Loucy (cell line): ENCODE data around the gene CUX1.
"Not testable (repeated sequence)": the region's sequence is repeated elsewhere in the genome, so short reads cannot be mapped to it uniquely, and the experiment has no call there.

ENCODE experiments used
- H2AFZ ChIP-seq: fragments of 200-600 bp; sonication (generic); 2 replicates; pipeline ENCODE4 v1.6.0; 2016; ENCODE audit warnings: antibody characterized with exemption, mild to moderate bottlenecking, low read length, moderate library complexity
- H3F3A ChIP-seq: fragments of 200-600 bp; 2 replicates; pipeline ENCODE4 v1.6.0; 2016; ENCODE audit warnings: antibody characterized with exemption, low read depth, mild to moderate bottlenecking
- H3K27me3 ChIP-seq: fragments of 200-600 bp; sonication (generic); 2 replicates; pipeline ENCODE4 v1.6.1; 2014; ENCODE audit warnings: low read length, mild to moderate bottlenecking; ENCODE audit not compliant: insufficient read depth, poor library complexity, severe bottlenecking
- H3K36me3 ChIP-seq: fragments of 200-600 bp; sonication (generic); 2 replicates; pipeline ENCODE4 v1.6.1; 2016; ENCODE audit warnings: low read length; ENCODE audit not compliant: insufficient read depth
- H3K4me1 ChIP-seq: fragments of 200-600 bp; sonication (generic); 2 replicates; pipeline ENCODE4 v1.5.1; 2014; ENCODE audit warnings: low read length, mild to moderate bottlenecking; ENCODE audit not compliant: insufficient read depth, poor library complexity, severe bottlenecking
- H3K4me2 ChIP-seq: fragments of 200-600 bp; sonication (generic); 2 replicates; pipeline ENCODE4 v1.6.0; 2014; ENCODE audit warnings: antibody characterized with exemption, low read length, low read depth, mild to moderate bottlenecking; ENCODE audit not compliant: poor library complexity, severe bottlenecking
- H3K4me3 ChIP-seq: fragments of 200-600 bp; sonication (generic); 2 replicates; pipeline ENCODE4 v1.5.1; 2014; ENCODE audit warnings: low read length, mild to moderate bottlenecking, mixed read lengths; ENCODE audit not compliant: poor library complexity, severe bottlenecking
- H3K79me2 ChIP-seq: fragments of 200-600 bp; sonication (generic); 2 replicates; pipeline ENCODE4 v1.6.1; 2014; ENCODE audit warnings: low read length; ENCODE audit not compliant: insufficient read depth
- H3K9ac ChIP-seq: fragments of 200-600 bp; sonication (generic); 2 replicates; pipeline ENCODE4 v1.6.0; 2014; ENCODE audit warnings: mild to moderate bottlenecking, low read depth, low read length, moderate library complexity; ENCODE audit not compliant: poor library complexity, severe bottlenecking
- H3K9me2 ChIP-seq: fragments of 200-600 bp; sonication (generic); replicated peaks from 2 replicates; pipeline ENCODE4 v1.6.1; 2016; ENCODE audit warnings: low read depth, low read length, mixed read lengths
- H3K9me3 ChIP-seq: fragments of 200-600 bp; sonication (generic); 2 replicates; pipeline ENCODE4 v1.6.1; 2014; ENCODE audit warnings: mild to moderate bottlenecking, antibody characterized with exemption, low read length, low read depth; ENCODE audit not compliant: insufficient read depth
- H4K20me1 ChIP-seq: fragments of 200-600 bp; sonication (generic); 2 replicates; pipeline ENCODE4 v1.6.0; 2014; ENCODE audit warnings: antibody characterized with exemption, low read length, mild to moderate bottlenecking; ENCODE audit not compliant: insufficient read depth, poor library complexity, severe bottlenecking
- CTCF ChIP-seq: fragments of 200-600 bp; sonication (generic); conservative IDR thresholded peaks from 2 replicates; pipeline ENCODE4 v1.5.1; 2014; ENCODE audit warnings: mild to moderate bottlenecking, antibody characterized with exemption, low read length
- EZH2phosphoT487 ChIP-seq: fragments of 200-600 bp; IDR thresholded peaks from 2 replicates; pipeline ENCODE4 v1.6.1; 2018; ENCODE audit warnings: antibody characterized with exemption, mild to moderate bottlenecking, moderate library complexity, borderline replicate concordance

Gene CUX1

GRCh38 chr7:102225025-102225424, 407.6 kb downstream of the CUX1 start:
- no peaks in the 10 kb centered on the region for H3K9me2 ChIP-seq
- no peak overlapping the region for H3K4me2 ChIP-seq
- H3K4me3 ChIP-seq, result no peak overlapping the region
- no peaks in the 10 kb centered on the region for H3K9me3 ChIP-seq
- no peak for TF ChIP-seq CTCF
- no peak for TF ChIP-seq EZH2phosphoT487
- no peak overlapping the region for H2AFZ ChIP-seq
- no peaks in the 10 kb centered on the region for H3K27me3 ChIP-seq
- H3K79me2 ChIP-seq, result no peaks in the 10 kb centered on the region
- H3F3A ChIP-seq, result no peaks in the 10 kb centered on the region
- H3K4me1 ChIP-seq, result no peaks in the 10 kb centered on the region
- H3K36me3 ChIP-seq, result peaks cover 36% of the 10 kb centered on the region; the same call in 1 of the 2 replicates
- H4K20me1 ChIP-seq, result no peaks in the 10 kb centered on the region
- no peak overlapping the region for H3K9ac ChIP-seq

GRCh38 chr7:102227371-102227770, 409.9 kb downstream of the CUX1 start:
- Histone ChIP-seq H3K9me2 (no peaks in the 10 kb centered on the region), H3K4me3 (no peak overlapping the region), H3K4me1 (no peaks in the 10 kb centered on the region), H2AFZ (no peak overlapping the region), H3K4me2 (no peak overlapping the region), H4K20me1 (no peaks in the 10 kb centered on the region), H3K27me3 (no peaks in the 10 kb centered on the region), H3F3A (no peaks in the 10 kb centered on the region), H3K79me2 (no peaks in the 10 kb centered on the region), H3K36me3 (peaks cover 40% of the 10 kb centered on the region; the same call in 1 of the 2 replicates), H3K9me3 (no peaks in the 10 kb centered on the region), H3K9ac (no peak overlapping the region)
- TF ChIP-seq EZH2phosphoT487 (no peak), CTCF (no peak)

GRCh38 chr7:102228935-102229334, 411.5 kb downstream of the CUX1 start:
- no peaks in the 10 kb centered on the region for H3F3A ChIP-seq
- H3K9ac ChIP-seq, result no peak overlapping the region
- H3K36me3 ChIP-seq, result peaks cover 44% of the 10 kb centered on the region; the same call in 1 of the 2 replicates
- TF ChIP-seq CTCF (no peak), EZH2phosphoT487 (no peak)
- no peak overlapping the region for H2AFZ ChIP-seq
- H3K79me2 ChIP-seq, result no peaks in the 10 kb centered on the region
- H3K9me3 ChIP-seq, result no peaks in the 10 kb centered on the region
- no peaks in the 10 kb centered on the region for H4K20me1 ChIP-seq
- H3K4me2 ChIP-seq, result no peak overlapping the region
- no peaks in the 10 kb centered on the region for H3K27me3 ChIP-seq
- H3K4me3 ChIP-seq, result no peak overlapping the region
- H3K9me2 ChIP-seq, result no peaks in the 10 kb centered on the region
- no peaks in the 10 kb centered on the region for H3K4me1 ChIP-seq

GRCh38 chr7:102230162-102230561, 412.7 kb downstream of the CUX1 start:
- H3K36me3 ChIP-seq, result peaks cover 53% of the 10 kb centered on the region; the same call in 1 of the 2 replicates
- H3K4me3 ChIP-seq, H3K4me2 ChIP-seq, H3K79me2 ChIP-seq, H3F3A ChIP-seq, H3K9me3 ChIP-seq, H4K20me1 ChIP-seq, H3K4me1 ChIP-seq, H3K27me3 ChIP-seq, H3K9me2 ChIP-seq, H2AFZ ChIP-seq, H3K9ac ChIP-seq: not testable (repeated sequence)
